ACHN (cell line): Measurements from ENCODE around the gene C4orf36.

Experiments
- DNase-seq: peaks from one replicate; pipeline ENCODE4 v3.0.0-alpha.2; 2015
- in situ Hi-C: cut with HindIII; loops from 2 replicates; pipeline ENCODE4 v1.10.0; 2017; ENCODE audit warnings: low sequenced_read_pairs, low pct_ligation_motif_present, low pct_unique_long_range_greater_than_20kb

C4orf36 gene

DNA sequence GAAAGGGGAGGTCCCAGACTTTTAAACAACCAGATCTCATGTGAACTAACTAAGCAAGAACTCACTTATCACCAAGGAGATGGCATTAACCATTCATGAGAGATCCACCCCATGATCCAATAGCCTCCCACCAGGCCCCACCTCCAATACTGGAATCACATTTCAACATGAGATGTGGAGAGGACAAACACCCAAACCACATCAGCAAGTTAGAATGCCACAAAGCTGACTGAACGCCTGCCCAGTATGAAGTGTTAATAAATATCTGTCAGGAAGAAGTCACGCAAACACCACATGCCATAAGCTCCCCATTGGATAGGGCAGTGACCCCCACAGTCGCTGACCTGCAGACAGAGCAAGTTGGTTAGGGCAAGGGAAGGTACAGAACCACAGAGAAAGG is 57.3 kb downstream of the C4orf36 start:
- no peak for DNase-seq
- in situ Hi-C loops: no loop called here

DNA sequence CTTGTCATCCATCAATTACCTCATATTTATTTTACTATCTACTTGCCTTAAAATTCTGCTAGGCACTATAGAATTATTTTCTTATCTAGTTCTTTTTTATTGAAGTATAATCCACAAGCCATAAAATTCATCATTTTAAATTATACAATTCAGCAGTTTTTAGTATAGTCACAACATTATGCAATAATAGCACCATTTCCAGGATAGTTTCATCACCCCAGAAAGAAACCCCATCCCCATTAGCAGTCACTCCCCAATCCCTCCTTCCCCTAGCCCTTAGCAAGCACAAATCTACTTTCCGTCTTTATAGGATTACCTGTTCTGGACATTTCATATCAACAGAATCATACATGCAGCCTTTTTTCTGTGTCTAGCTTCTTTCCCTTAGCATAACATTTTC is 58.6 kb downstream of the C4orf36 start:
- no peak for DNase-seq
- in situ Hi-C loops: no loop called here

DNA sequence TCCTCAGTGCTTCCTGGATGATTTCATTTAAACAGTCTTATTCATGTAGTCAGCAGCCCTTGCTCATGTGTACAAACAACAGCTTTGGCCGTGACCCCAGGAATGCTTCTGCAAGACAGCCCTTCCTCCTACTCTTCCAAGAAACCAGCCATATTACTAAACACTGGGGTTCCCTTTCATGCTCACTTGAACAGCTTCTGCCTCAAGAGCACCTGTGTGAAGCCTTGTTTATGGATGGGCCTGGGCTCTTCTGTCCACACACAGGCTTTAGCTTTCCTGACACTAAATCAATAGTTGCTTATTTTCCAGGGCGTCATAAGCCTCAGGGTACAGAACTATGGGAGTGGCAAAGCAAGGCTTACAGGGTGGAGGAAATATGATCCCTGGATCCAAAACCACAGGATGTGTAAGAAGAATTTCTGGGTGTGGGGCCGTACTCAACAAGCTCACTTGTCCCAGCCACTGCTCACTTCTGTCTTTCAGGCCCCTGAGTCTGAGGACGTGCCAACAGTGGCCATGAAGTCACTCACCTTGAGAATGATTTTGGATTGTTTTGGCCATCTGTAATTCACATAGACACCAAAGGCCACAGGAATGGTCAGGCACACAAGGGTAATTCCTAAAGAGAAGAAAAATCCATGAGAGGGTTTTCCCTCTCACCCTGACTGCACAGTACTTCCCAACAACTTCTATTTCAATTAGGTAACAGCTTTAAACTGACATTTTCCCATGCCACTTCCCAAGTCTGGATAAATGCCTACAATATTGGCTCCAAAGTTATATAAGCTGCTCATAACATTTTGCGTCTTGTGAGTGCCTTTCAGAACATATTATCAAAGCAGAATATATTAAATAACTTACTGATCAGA is 60.7 kb downstream of the C4orf36 start:
- DNase-seq: no peak
- in situ Hi-C loops: no loop called here
